Measurements from ENCODE around the gene ATG101.

DNA sequence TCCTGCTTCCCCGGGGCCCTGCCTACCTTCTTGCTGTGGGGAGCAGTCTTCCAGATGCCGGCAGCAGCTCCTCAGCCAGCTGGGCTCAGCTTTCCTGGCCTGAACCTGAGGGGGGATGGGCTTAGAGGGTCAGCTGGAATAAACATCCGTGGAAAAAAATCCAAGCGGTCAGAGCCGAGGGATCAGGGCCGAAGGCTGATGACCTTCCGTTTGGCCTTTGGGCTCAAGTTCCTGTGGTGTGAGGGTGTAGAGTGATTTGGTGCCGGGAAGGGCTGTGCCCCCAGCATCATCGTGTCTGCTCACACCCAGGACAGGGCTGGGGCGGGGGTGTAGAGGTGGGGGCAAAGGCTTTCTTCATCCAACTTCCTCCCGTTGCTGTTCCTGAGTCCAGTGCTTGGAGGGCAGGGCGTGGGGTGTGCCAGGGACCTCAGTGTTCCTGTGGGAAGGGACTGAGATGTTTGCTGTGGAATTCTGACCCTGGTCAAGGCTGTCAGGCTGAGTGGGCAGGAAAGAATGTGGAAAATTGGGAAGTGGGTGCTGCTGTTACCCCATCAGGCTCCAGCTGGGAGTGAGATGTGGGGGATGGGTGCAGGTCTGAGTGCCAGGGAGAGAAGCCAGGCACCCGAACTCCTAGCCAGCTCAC lies 12.4 kb downstream of the ATG101 start:
- TF ChIP-seq EZH2 (IDR thresholded peaks at IDR 0.05; ENCODE audit: borderline replicate concordance, low read length): no peak
- TF ChIP-seq, protein P1, sequence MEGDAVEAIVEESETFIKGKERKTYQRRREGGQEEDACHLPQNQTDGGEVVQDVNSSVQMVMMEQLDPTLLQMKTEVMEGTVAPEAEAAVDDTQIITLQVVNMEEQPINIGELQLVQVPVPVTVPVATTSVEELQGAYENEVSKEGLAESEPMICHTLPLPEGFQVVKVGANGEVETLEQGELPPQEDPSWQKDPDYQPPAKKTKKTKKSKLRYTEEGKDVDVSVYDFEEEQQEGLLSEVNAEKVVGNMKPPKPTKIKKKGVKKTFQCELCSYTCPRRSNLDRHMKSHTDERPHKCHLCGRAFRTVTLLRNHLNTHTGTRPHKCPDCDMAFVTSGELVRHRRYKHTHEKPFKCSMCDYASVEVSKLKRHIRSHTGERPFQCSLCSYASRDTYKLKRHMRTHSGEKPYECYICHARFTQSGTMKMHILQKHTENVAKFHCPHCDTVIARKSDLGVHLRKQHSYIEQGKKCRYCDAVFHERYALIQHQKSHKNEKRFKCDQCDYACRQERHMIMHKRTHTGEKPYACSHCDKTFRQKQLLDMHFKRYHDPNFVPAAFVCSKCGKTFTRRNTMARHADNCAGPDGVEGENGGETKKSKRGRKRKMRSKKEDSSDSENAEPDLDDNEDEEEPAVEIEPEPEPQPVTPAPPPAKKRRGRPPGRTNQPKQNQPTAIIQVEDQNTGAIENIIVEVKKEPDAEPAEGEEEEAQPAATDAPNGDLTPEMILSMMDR (IDR thresholded peaks at IDR 0.05; ENCODE audit: low read length): no peak

Measured in OCI-LY1 (cell line).